NB4 (cell line): ENCODE results near the gene SRP68.
A peak's percentile ranks its signal among the peaks of the same experiment; 100 is the strongest.

Source experiments
- DNase-seq: peaks from one replicate; pipeline ENCODE4 v3.0.0; 2010; ENCODE audit warnings: low read depth
- H3K4me3 ChIP-seq: one replicate; pipeline ENCODE4 v1.5.1; 2011; ENCODE audit warnings: mild to moderate bottlenecking, low read depth, low read length, moderate library complexity
- CTCF ChIP-seq: IDR thresholded peaks from one replicate; pipeline ENCODE4 v1.5.1; 2012; ENCODE audit warnings: low read depth, low read length
- MAX ChIP-seq: IDR thresholded peaks from 2 replicates; pipeline ENCODE4 v1.6.1; 2011; ENCODE audit warnings: low read depth, low read length
- MYC ChIP-seq: IDR thresholded peaks from 2 replicates; pipeline ENCODE4 v1.6.1; 2011; ENCODE audit warnings: low read depth, low read length
- POLR2A ChIP-seq: IDR thresholded peaks from 2 replicates; pipeline ENCODE4 v1.6.1; 2011; ENCODE audit warnings: mild to moderate bottlenecking; ENCODE audit not compliant: insufficient read length; ENCODE audit errors: extremely low read depth

SRP68 gene

GRCh38 chr17:76076765-76077583 lies 4.7 kb upstream of the SRP68 start:
- DNase-seq, result no peak
- TF ChIP-seq CTCF, result no peak
- TF ChIP-seq MAX, result no peak
- no peak for TF ChIP-seq MYC
- no peak overlapping the region for H3K4me3 ChIP-seq

- DNase-seq, result no peak
- H3K4me3 ChIP-seq, result no peak overlapping the region
- TF ChIP-seq CTCF (no peak), POLR2A (no peak), MAX (no peak), MYC (no peak)
Measured at GRCh38 chr17:76076146-76076764, 3.9 kb upstream of the SRP68 start.

GRCh38 chr17:76075364-76076145 lies 3.2 kb upstream of the SRP68 start:
- no peak for TF ChIP-seq MYC
- TF ChIP-seq MAX, result no peak
- no peak for TF ChIP-seq CTCF
- no peak for TF ChIP-seq POLR2A
- H3K4me3 ChIP-seq, result no peak overlapping the region
- DNase-seq, result peak; percentile 35

GRCh38 chr17:76074390-76075363 lies 2.4 kb upstream of the SRP68 start, which contains the start of gene GALR2:
TSS of gene GALR2 (plus strand) at chr17:76074781. CDS start at chr17:76074884, 103 bp downstream.
- no peak within 1 kb of the TSS for H3K4me3 ChIP-seq
- no peak for DNase-seq

More at GRCh38 chr17:76074390-76075363, 2.4 kb upstream of the SRP68 start, which contains the start of gene GALR2:
- no peak for TF ChIP-seq POLR2A
- TF ChIP-seq MAX, result no peak
- TF ChIP-seq MYC, result no peak
- no peak for TF ChIP-seq CTCF
